Liver (tissue), 3 donors: ENCODE measurements around the gene QRICH1.

Experiments used
- CTCF ChIP-seq: fragments of 150-350 bp; IDR thresholded peaks from 2 replicates; pipeline ENCODE4 v1.5.1; 2017; ENCODE audit warnings: improper control_type of control experiment, low read depth, low read length; ENCODE audit not compliant: missing input control
- EGR1 ChIP-seq, 2 donors: IDR thresholded peaks; 2 replicates each; pipeline ENCODE4 v1.6.1; 2016 to 2018; ENCODE audit warnings: antibody characterized with exemption in 2 of 2, low read depth in 2 of 2
- FOXA1 ChIP-seq: IDR thresholded peaks from 2 replicates; pipeline ENCODE4 v1.6.1; 2016; ENCODE audit warnings: antibody characterized with exemption
- JUND ChIP-seq, 2 donors: IDR thresholded peaks; 2 replicates each; pipeline ENCODE4 v1.6.1; 2016; ENCODE audit warnings: antibody characterized with exemption in 2 of 2
- RAD21 ChIP-seq, 2 donors: IDR thresholded peaks; 2 replicates each; pipeline ENCODE4 v1.6.1; 2016; ENCODE audit warnings: antibody characterized with exemption in 2 of 2, mild to moderate bottlenecking in 2 of 2
- RXRA ChIP-seq, 2 donors: IDR thresholded peaks; 2 replicates each; pipeline ENCODE4 v1.6.1; 2017 to 2018; ENCODE audit warnings: antibody characterized with exemption in 2 of 2, mild to moderate bottlenecking in 1 of 2
- TAF1 ChIP-seq: conservative IDR thresholded peaks from 2 replicates; pipeline ENCODE4 v1.6.1; 2016; ENCODE audit warnings: antibody characterized with exemption, mild to moderate bottlenecking
- YY1 ChIP-seq: IDR thresholded peaks from 2 replicates; pipeline ENCODE4 v1.6.1; 2016; ENCODE audit warnings: antibody characterized with exemption, mild to moderate bottlenecking
- ZBTB33 ChIP-seq: IDR thresholded peaks from 2 replicates; pipeline ENCODE4 v1.6.1; 2016; ENCODE audit warnings: antibody characterized with exemption
- TF ChIP-seq, protein P1 (sequence below): IDR thresholded peaks from 2 replicates; pipeline ENCODE4 v1.6.1; 2016; ENCODE audit warnings: antibody characterized with exemption
- TF ChIP-seq, protein P2 (sequence below): IDR thresholded peaks from 2 replicates; pipeline ENCODE4 v1.6.1; 2016; ENCODE audit warnings: antibody characterized with exemption
- donor health status: healthy.
- donor health status: healthy.

DNA sequence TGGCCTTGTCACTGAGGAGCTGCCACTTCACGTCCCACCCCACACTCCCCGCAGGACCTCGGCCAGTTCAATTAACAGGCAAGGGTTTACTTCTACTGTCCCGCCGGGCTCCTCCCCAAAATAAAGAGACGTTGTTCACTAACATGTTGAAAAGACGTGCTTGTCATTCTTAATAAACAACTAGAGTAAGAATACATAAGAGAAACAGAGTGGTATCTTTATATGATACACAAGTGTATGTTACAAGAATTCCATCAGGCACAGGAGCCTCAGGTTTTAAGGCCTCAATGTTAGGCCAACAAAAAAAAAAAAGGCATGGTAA lies 64.3 kb downstream of the QRICH1 start:
- TF ChIP-seq CTCF, result no peak
- no peak for TF ChIP-seq JUND (IDR thresholded peaks at IDR 0.05)
- no peak for TF ChIP-seq FOXA1
- no peak for TF ChIP-seq ZBTB33
- TF ChIP-seq, protein P1, sequence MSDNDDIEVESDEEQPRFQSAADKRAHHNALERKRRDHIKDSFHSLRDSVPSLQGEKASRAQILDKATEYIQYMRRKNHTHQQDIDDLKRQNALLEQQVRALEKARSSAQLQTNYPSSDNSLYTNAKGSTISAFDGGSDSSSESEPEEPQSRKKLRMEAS, result no peak
- no peak for TF ChIP-seq TAF1
- TF ChIP-seq, protein P2, sequence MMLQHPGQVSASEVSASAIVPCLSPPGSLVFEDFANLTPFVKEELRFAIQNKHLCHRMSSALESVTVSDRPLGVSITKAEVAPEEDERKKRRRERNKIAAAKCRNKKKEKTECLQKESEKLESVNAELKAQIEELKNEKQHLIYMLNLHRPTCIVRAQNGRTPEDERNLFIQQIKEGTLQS, result no peak
- no peak for TF ChIP-seq YY1
- TF ChIP-seq RAD21 (IDR thresholded peaks at IDR 0.05), result peak in 1 of 2 donors; percentile 2
- no peak for TF ChIP-seq RXRA (IDR thresholded peaks at IDR 0.05)
- no peak for TF ChIP-seq EGR1 (IDR thresholded peaks at IDR 0.05; ENCODE audit: low read depth in 2 of 2)
